ENCODE data around the gene GDF15.

GDF15 gene

DNA sequence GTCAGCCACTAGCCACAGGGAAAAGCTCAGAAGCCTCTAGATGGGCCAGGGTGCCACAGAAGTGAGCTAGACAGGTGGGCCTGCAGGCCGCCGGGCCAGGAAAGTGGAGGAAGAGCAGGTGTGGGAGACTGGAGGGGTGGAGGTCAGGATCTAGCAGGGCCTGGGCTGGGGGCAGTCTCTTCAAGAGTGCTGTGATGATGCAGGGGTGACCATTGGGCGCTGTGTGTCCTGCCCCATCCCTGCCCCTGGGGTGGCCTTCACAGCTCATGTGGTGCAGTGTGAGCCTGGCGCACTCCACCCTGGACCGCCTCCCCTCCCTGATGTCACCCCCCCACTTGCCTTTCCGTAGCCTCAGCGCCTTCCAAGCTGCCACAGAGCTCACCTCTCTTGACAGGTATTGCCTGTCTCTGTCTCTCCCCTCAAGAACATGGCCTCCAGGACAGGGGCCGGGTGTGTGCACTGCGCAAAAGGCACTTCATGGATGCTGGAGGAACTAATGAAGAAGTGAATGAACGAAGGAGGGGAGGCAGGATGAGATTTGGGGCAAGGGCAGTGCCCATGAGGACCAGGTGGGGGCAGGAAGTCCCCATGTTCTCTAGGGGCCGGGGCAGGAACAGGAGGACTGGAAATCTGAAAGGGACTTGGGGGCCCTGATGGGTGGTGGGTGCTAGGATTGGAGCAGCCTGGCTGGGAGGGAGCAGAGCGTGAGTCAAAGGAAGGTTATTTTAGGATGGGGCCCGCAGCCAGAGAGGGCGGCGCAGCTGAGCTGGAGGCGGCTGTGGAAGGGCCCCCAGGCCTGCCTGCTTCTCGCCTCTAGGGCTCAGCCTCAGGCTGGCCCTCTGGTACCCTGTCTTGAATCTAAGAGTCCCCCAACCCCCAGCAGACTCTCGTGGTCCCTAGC, 39.8 kb downstream of the GDF15 start (continued):
- TF ChIP-seq, protein P1, sequence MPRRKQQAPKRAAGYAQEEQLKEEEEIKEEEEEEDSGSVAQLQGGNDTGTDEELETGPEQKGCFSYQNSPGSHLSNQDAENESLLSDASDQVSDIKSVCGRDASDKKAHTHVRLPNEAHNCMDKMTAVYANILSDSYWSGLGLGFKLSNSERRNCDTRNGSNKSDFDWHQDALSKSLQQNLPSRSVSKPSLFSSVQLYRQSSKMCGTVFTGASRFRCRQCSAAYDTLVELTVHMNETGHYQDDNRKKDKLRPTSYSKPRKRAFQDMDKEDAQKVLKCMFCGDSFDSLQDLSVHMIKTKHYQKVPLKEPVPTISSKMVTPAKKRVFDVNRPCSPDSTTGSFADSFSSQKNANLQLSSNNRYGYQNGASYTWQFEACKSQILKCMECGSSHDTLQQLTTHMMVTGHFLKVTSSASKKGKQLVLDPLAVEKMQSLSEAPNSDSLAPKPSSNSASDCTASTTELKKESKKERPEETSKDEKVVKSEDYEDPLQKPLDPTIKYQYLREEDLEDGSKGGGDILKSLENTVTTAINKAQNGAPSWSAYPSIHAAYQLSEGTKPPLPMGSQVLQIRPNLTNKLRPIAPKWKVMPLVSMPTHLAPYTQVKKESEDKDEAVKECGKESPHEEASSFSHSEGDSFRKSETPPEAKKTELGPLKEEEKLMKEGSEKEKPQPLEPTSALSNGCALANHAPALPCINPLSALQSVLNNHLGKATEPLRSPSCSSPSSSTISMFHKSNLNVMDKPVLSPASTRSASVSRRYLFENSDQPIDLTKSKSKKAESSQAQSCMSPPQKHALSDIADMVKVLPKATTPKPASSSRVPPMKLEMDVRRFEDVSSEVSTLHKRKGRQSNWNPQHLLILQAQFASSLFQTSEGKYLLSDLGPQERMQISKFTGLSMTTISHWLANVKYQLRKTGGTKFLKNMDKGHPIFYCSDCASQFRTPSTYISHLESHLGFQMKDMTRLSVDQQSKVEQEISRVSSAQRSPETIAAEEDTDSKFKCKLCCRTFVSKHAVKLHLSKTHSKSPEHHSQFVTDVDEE (CRISPR knock-in tag; IDR thresholded peaks at IDR 0.05), result no peak
- no peak for TF ChIP-seq ARNTL (CRISPR knock-in tag; IDR thresholded peaks at IDR 0.05; ENCODE audit: borderline replicate concordance, low read depth)
- no peak for TF ChIP-seq OSR1 (CRISPR knock-in tag; IDR thresholded peaks at IDR 0.05)
- TF ChIP-seq CSDC2 (CRISPR knock-in tag; IDR thresholded peaks at IDR 0.05), result no peak
- no peak for TF ChIP-seq ZC3H10 (CRISPR knock-in tag; IDR thresholded peaks at IDR 0.05)
- no peak for TF ChIP-seq ZFP30 (CRISPR knock-in tag; IDR thresholded peaks at IDR 0.05)

DNA sequence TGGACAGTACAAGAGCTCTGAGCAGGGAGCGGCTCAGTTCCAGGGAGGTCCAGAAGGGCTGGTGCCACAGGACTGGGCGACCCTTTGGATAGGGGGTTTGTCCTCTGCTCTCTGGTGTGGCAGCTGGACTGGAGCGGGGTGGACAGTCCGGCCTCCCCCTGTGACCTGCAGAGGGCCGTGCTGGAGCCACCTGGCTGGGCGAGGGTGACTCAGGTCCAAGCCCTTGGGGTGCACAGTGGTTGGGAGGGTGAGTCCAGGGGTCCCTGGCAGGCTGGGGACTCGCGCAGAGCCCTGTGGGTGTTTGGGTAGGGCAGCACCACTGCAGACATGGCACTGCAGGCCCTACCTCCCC, 40.4 kb downstream of the GDF15 start:
- TF ChIP-seq ZNF565 (CRISPR knock-in tag; conservative IDR thresholded peaks at IDR 0.05; ENCODE audit: low read depth) (no peak), ZFP30 (CRISPR knock-in tag; IDR thresholded peaks at IDR 0.05) (no peak), OSR1 (CRISPR knock-in tag; IDR thresholded peaks at IDR 0.05) (no peak)
- no peak for ATAC-seq

DNA sequence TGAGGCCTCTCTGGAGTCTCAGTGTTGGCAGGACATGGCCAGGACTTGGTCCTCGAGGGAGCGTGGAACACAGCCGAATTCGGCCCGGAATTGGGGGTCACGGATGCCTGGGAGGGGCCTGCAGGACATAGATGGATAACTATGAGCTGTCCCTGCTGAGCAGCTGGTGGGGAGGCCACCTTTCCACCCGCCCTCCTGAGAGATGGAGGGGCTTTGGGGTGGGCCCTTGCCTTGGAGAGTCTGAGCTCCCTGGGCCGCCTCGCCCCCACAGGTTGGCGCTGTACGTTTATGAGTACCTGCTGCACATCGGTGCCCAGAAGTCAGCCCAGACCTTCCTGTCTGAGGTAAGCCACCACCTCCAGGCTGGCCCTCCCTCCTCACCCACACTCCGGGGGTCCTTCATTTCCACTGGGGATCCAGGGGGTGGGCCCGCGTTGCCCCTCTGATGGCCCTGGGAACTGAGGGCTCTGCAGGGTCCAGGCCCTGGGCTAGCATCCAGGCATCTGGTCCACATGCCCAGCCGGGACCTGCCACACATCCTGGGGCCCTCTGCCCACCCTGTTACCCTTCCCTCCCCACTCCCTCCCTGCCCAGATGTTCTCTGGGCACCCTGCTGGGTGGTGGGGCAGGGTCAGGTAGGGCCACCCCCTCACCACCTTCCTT, 41.3 kb downstream of the GDF15 start:
- ATAC-seq, result no peak

DNA sequence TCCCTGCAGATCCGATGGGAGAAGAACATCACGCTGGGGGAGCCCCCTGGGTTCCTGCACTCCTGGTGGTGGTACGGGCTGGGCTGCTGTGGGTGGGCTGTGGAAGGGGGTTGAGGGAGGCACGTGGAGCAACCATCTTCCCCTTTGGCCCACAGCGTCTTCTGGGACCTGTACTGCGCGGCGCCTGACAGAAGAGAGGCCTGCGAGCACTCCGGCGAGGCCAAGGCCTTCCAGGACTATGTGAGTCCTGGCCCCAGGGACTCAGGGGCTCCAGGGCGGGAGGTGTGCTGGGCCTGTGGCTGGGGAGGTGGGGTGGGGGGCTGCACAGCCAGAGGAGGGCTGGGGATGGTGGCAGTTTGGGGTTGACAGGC, 41.8 kb downstream of the GDF15 start:
- ATAC-seq, result no peak
- TF ChIP-seq, protein P1 (CRISPR knock-in tag; IDR thresholded peaks at IDR 0.05), result no peak
- TF ChIP-seq RARB (CRISPR knock-in tag; IDR thresholded peaks at IDR 0.05) (no peak), ZFP3 (CRISPR knock-in tag; IDR thresholded peaks at IDR 0.05) (no peak), TOX (CRISPR knock-in tag; IDR thresholded peaks at IDR 0.05; ENCODE audit: borderline replicate concordance) (no peak), CSDC2 (CRISPR knock-in tag; IDR thresholded peaks at IDR 0.05) (no peak), SNAI2 (CRISPR knock-in tag; IDR thresholded peaks at IDR 0.05) (no peak)
- TF ChIP-seq, protein P2, sequence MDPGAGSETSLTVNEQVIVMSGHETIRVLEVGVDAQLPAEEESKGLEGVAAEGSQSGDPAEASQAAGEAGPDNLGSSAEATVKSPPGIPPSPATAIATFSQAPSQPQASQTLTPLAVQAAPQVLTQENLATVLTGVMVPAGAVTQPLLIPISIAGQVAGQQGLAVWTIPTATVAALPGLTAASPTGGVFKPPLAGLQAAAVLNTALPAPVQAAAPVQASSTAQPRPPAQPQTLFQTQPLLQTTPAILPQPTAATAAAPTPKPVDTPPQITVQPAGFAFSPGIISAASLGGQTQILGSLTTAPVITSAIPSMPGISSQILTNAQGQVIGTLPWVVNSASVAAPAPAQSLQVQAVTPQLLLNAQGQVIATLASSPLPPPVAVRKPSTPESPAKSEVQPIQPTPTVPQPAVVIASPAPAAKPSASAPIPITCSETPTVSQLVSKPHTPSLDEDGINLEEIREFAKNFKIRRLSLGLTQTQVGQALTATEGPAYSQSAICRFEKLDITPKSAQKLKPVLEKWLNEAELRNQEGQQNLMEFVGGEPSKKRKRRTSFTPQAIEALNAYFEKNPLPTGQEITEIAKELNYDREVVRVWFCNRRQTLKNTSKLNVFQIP (CRISPR knock-in tag; IDR thresholded peaks at IDR 0.05; ENCODE audit: borderline replicate concordance, low read depth), result no peak

More for the DNA sequence above, 41.3 kb downstream of the GDF15 start:
- TF ChIP-seq ZNF70 (CRISPR knock-in tag; IDR thresholded peaks at IDR 0.05) (no peak), GLIS3 (CRISPR knock-in tag; IDR thresholded peaks at IDR 0.05) (no peak), RARB (CRISPR knock-in tag; IDR thresholded peaks at IDR 0.05) (no peak), ZNF8 (CRISPR knock-in tag; IDR thresholded peaks at IDR 0.05) (no peak), TCF4 (CRISPR knock-in tag; IDR thresholded peaks at IDR 0.05; ENCODE audit: borderline replicate concordance) (no peak), ZFP30 (CRISPR knock-in tag; IDR thresholded peaks at IDR 0.05) (no peak), CSDC2 (CRISPR knock-in tag; IDR thresholded peaks at IDR 0.05) (no peak), ZC3H10 (CRISPR knock-in tag; IDR thresholded peaks at IDR 0.05) (no peak), TOX (CRISPR knock-in tag; IDR thresholded peaks at IDR 0.05; ENCODE audit: borderline replicate concordance) (no peak), PPARA (CRISPR knock-in tag; IDR thresholded peaks at IDR 0.05; ENCODE audit: borderline replicate concordance) (no peak), SNAI2 (CRISPR knock-in tag; IDR thresholded peaks at IDR 0.05) (no peak)
- TF ChIP-seq, protein P1 (CRISPR knock-in tag; IDR thresholded peaks at IDR 0.05), result no peak
- TF ChIP-seq, protein P3, sequence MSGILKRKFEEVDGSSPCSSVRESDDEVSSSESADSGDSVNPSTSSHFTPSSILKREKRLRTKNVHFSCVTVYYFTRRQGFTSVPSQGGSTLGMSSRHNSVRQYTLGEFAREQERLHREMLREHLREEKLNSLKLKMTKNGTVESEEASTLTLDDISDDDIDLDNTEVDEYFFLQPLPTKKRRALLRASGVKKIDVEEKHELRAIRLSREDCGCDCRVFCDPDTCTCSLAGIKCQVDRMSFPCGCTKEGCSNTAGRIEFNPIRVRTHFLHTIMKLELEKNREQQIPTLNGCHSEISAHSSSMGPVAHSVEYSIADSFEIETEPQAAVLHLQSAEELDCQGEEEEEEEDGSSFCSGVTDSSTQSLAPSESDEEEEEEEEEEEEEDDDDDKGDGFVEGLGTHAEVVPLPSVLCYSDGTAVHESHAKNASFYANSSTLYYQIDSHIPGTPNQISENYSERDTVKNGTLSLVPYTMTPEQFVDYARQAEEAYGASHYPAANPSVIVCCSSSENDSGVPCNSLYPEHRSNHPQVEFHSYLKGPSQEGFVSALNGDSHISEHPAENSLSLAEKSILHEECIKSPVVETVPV (CRISPR knock-in tag; IDR thresholded peaks at IDR 0.05), result no peak
- TF ChIP-seq, protein P2 (CRISPR knock-in tag; IDR thresholded peaks at IDR 0.05; ENCODE audit: borderline replicate concordance, low read depth), result no peak

Data from SK-N-SH treated with all-trans-retinoic acid at 6 μM for 48 hours (cell line).